Stomach (tissue), 9 donors: ENCODE results near the gene ZDHHC7. TPM values are rescaled to one million over a fixed set of nuclear protein-coding genes. Genes with fewer than 3 reads are reported as not detected.

Source experiments
- DNase-seq, 2 donors: peaks; one replicate each; pipeline versions ENCODE4 v3.0.0 to v3.0.0-alpha.2; 2013 to 2019
- H3K27ac ChIP-seq, 5 donors: fragments of 200-600 bp in 4 of 5; sonication (generic) in 4 of 5; one replicate each; pipeline ENCODE4 v1.5.1; 2013 to 2019; ENCODE audit warnings: mild to moderate bottlenecking in 1 of 5, moderate library complexity in 1 of 5
- H3K27me3 ChIP-seq, 3 donors: fragments of 200-600 bp; sonication (generic); one replicate each; pipeline ENCODE4 v1.5.1; 2017 to 2019; ENCODE audit warnings: mixed run types in 1 of 3
- H3K36me3 ChIP-seq, 4 donors: fragments of 200-600 bp; sonication (generic); 1 replicate in 3 of 4; 2 replicates in 1 of 4; pipeline ENCODE4 v1.5.1; 2016 to 2019
- H3K4me1 ChIP-seq, 4 donors: fragments of 200-600 bp; sonication (generic); one replicate each; pipeline ENCODE4 v1.5.1; 2016 to 2019
- H3K4me3 ChIP-seq, 4 donors: fragments of 200-600 bp; sonication (generic) in 3 of 4; one replicate each; pipeline ENCODE4 v1.5.1; 2016 to 2019; ENCODE audit warnings: mild to moderate bottlenecking in 1 of 4
- H3K9me3 ChIP-seq, 4 donors: fragments of 200-600 bp; sonication (generic); one replicate each; pipeline ENCODE4 v1.5.1; 2016 to 2019
- CTCF ChIP-seq, 7 experiments: fragments of 450-650 bp in 4 of 7; fragments of 200-600 bp in 3 of 7; sonication (generic) in 3 of 7; IDR thresholded peaks; one replicate each; pipeline ENCODE4 v1.5.1; 2016 to 2019; ENCODE audit warnings: antibody characterized with exemption in 7 of 7, control low read depth in 2 of 7, mild to moderate bottlenecking in 1 of 7
- EP300 ChIP-seq: sonication (generic); formaldehyde crosslinking; IDR thresholded peaks from one replicate; pipeline ENCODE4 v1.6.1; 2017; ENCODE audit warnings: antibody characterized with exemption
- POLR2A ChIP-seq, 4 donors: fragments of 450-650 bp; IDR thresholded peaks; one replicate each; pipeline ENCODE4 v1.6.1; 2016; ENCODE audit warnings: antibody characterized with exemption in 4 of 4, control low read depth in 2 of 4, mild to moderate bottlenecking in 1 of 4, moderate library complexity in 1 of 4
- POLR2AphosphoS5 ChIP-seq, 3 donors: sonication (generic); formaldehyde crosslinking; IDR thresholded peaks; one replicate each; pipeline ENCODE4 v1.6.1; 2016; ENCODE audit warnings: antibody characterized with exemption in 3 of 3
- WGBS, 5 donors: extraction: QIAGEN DNeasy Blood & Tissue Kit in 3 of 5; methylation state at CpG; one replicate each; pipeline versions ENCODE4 v1.1.5 to v1.1.7; 2013 to 2018; 5-methylcytosine and 5-hydroxymethylcytosine counted together
- intact Hi-C: fragments of 100-400 bp; cut with DNase I; formaldehyde crosslinking; loops from one replicate; pipeline ENCODE4 v1.15.1; 2023; ENCODE audit warnings: low total_unique reads
- polyA plus RNA-seq, 3 donors: library from polyadenylated mRNA; stranded (reverse); fragments of 200-250 nt; gene quantifications; one replicate each; pipeline ENCODE4 v1.2.3, GENCODE V29; 2013
- total RNA-seq, 5 donors: library from RNA; depleted of rRNA; stranded (reverse); fragments of >200 nt; gene quantifications; one replicate each; pipeline versions ENCODE4 v1.1.0 to v1.2.3, GENCODE V29; 2014 to 2016
- donor health status: healthy with polysubstance abuse.
- donor health status: Bipolar disorder and iron deficiency.
- donor health status: healthy.

The ZDHHC7 gene
- total and polyA plus RNA-seq, 8 donors, result 15.0 to 358 (median 56.2) TPM

- peak overlapping the region in 1 of 4 donors; percentile 3 for H3K4me3 ChIP-seq
- H3K27me3 ChIP-seq, result no peaks in the 10 kb centered on the region
- TF ChIP-seq POLR2AphosphoS5 (IDR thresholded peaks at IDR 0.05) (no peak), POLR2A (IDR thresholded peaks at IDR 0.05) (no peak), EP300 (no peak), CTCF (IDR thresholded peaks at IDR 0.05) (no peak)
- peak overlapping the region; percentile 85 to 99 (median 92) for H3K27ac ChIP-seq
- no peaks in the 10 kb centered on the region for H3K9me3 ChIP-seq
- peaks cover 24 to 48% (median 43%) of the 10 kb centered on the region in 4 donors for H3K36me3 ChIP-seq
- peaks cover 57 to 91% (median 70%) of the 10 kb centered on the region in 4 donors for H3K4me1 ChIP-seq
- 53 to 77% (median 62%) methylated on average over 8 of the region's 8 CpGs for WGBS, 5 donors
- DNase-seq, result no peak
- intact Hi-C loops, result no loop called here
Observed at GRCh38 chr16:84993926-84994325, 17.4 kb downstream of the ZDHHC7 start.

- DNase-seq, result no peak
- H3K36me3 ChIP-seq, result peaks cover 34 to 60% (median 56%) of the 10 kb centered on the region in 4 donors
Observed at GRCh38 chr16:84992717-84993075, 18.6 kb downstream of the ZDHHC7 start.

GRCh38 chr16:84990782-84991181 is 20.6 kb downstream of the ZDHHC7 start:
- intact Hi-C loops, result no loop called here
- WGBS, 5 donors, result 84 to 94% (median 85%) methylated on average over 9 of the region's 9 CpGs
- Histone ChIP-seq H3K36me3 (peaks cover 34 to 78% (median 73%) of the 10 kb centered on the region in 4 donors), H3K27me3 (no peaks in the 10 kb centered on the region), H3K27ac (peak overlapping the region in 3 of 5 donors; percentile 90 to 95 (median 92)), H3K4me1 (peaks cover 45 to 81% (median 55%) of the 10 kb centered on the region in 4 donors), H3K4me3 (no peak overlapping the region), H3K9me3 (no peaks in the 10 kb centered on the region)
- TF ChIP-seq POLR2AphosphoS5 (IDR thresholded peaks at IDR 0.05), result no peak
- TF ChIP-seq EP300, result no peak
- TF ChIP-seq POLR2A (IDR thresholded peaks at IDR 0.05), result no peak
- no peak for TF ChIP-seq CTCF (IDR thresholded peaks at IDR 0.05)
- no peak for DNase-seq

More at GRCh38 chr16:84992717-84993075, 18.6 kb downstream of the ZDHHC7 start:
- intact Hi-C loops, result no loop called here
- no peak overlapping the region for H3K4me3 ChIP-seq
- no peaks in the 10 kb centered on the region for H3K27me3 ChIP-seq
- no peaks in the 10 kb centered on the region for H3K9me3 ChIP-seq
- WGBS, 5 donors, result 41 to 54% (median 46%) methylated on average over 3 of the region's 3 CpGs
- peaks cover 48 to 85% (median 61%) of the 10 kb centered on the region in 4 donors for H3K4me1 ChIP-seq
- no peak for TF ChIP-seq POLR2A (IDR thresholded peaks at IDR 0.05)
- TF ChIP-seq POLR2AphosphoS5 (IDR thresholded peaks at IDR 0.05), result no peak
- no peak for TF ChIP-seq EP300
- TF ChIP-seq CTCF (IDR thresholded peaks at IDR 0.05), result no peak
- peak overlapping the region; percentile 85 to 95 (median 90) for H3K27ac ChIP-seq

GRCh38 chr16:84989749-84990620 is 21.4 kb downstream of the ZDHHC7 start:
- WGBS, 5 donors, result 84 to 89% (median 86%) methylated on average over 26 to 27 of the region's 27 CpGs
- Histone ChIP-seq H3K4me1 (peaks cover 45 to 81% (median 55%) of the 10 kb centered on the region in 4 donors), H3K4me3 (no peak overlapping the region), H3K27ac (peak overlapping the region in 1 of 5 donors; percentile 92), H3K9me3 (no peaks in the 10 kb centered on the region), H3K36me3 (peaks cover 37 to 74% (median 66%) of the 10 kb centered on the region in 4 donors), H3K27me3 (no peaks in the 10 kb centered on the region)
- intact Hi-C loops, result no loop called here
- TF ChIP-seq POLR2AphosphoS5 (IDR thresholded peaks at IDR 0.05), result no peak
- TF ChIP-seq POLR2A (IDR thresholded peaks at IDR 0.05), result no peak
- no peak for TF ChIP-seq CTCF (IDR thresholded peaks at IDR 0.05)
- no peak for TF ChIP-seq EP300
- no peak for DNase-seq
